ENCODE data around the gene FAAP20. TPM values are rescaled to one million over a fixed set of nuclear protein-coding genes. Genes with fewer than 3 reads are reported as not detected.

FAAP20 gene
- total RNA-seq, 1 experiment from 2014 or later = 112 TPM

DNA sequence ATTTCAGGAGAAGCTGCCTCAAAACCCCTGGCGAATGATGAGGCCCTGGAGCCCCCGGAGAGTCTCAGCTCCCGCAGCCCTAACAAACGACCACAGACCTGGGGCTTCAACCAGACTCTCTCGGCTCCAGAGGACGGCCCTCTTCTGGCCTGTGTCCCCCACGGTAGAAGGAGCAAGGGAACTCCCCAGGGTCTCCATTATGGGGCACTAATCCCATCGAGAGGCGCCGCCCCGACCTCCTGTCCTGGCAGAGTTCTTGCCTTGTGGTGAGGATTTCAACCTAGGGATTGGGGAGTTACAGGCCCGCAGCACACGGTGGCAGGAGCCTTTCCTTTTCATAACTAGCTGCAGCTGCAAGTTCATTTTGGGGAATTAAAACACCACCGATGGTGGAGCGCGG lies 6.2 kb downstream of the FAAP20 start:
- no TSS peak for BruUV-seq (replicated peaks)
- CTCF ChIA-PET = interaction anchor here (1.2 kb wide), 1 partner anchor 48 kb away, joined by 4 read pairs; no protein-coding TSS in a partner anchor
- peaks cover 8% of the 10 kb centered on the region for H3K79me2 ChIP-seq (ENCODE audit: insufficient read depth, low read length)
- no peaks in the 10 kb centered on the region for H4K20me1 ChIP-seq (ENCODE audit: insufficient read depth)
- TF ChIP-seq TCF7L2 (IDR thresholded peaks at IDR 0.05; ENCODE audit: borderline replicate concordance, extremely low read depth, insufficient read depth, insufficient read length) (no peak), POLR2A (IDR thresholded peaks at IDR 0.05; ENCODE audit: borderline replicate concordance, extremely low read depth, insufficient read depth, insufficient read length) (no peak), SRF (IDR thresholded peaks at IDR 0.05; ENCODE audit: low read depth) (no peak), RAD21 (IDR thresholded peaks at IDR 0.05; ENCODE audit: low read depth) (no peak), SP1 (IDR thresholded peaks at IDR 0.05; ENCODE audit: low read depth) (no peak), CEBPB (IDR thresholded peaks at IDR 0.05; ENCODE audit: low read depth) (no peak), EGR1 (IDR thresholded peaks at IDR 0.05; ENCODE audit: low read depth) (no peak), CBX3 (IDR thresholded peaks at IDR 0.05; ENCODE audit: low read depth) (no peak), YY1 (IDR thresholded peaks at IDR 0.05; ENCODE audit: extremely low read depth, insufficient replicate concordance, low read depth, low read length) (no peak), POLR2AphosphoS5 (IDR thresholded peaks at IDR 0.05; ENCODE audit: low read depth, low read length) (no peak), EZH2phosphoT487 (IDR thresholded peaks at IDR 0.05; ENCODE audit: borderline replicate concordance) (no peak)
- no peaks in the 10 kb centered on the region for H3K27me3 ChIP-seq (ENCODE audit: insufficient read depth, low read length)
- no peaks in the 10 kb centered on the region for H3K9me3 ChIP-seq (ENCODE audit: control insufficient read depth in 1 of 2, insufficient read depth in 1 of 2, low read depth in 1 of 2, low read length in 2 of 2)
- H2AFZ ChIP-seq (ENCODE audit: low read depth, low read length, poor library complexity, severe bottlenecking) = no peak overlapping the region
- H3K9ac ChIP-seq (ENCODE audit: low read length) = no peak overlapping the region
- H3K36me3 ChIP-seq (ENCODE audit: control insufficient read depth in 1 of 2, insufficient read depth in 2 of 2, low read length in 2 of 2) = 0 out of 4 replicates have a peak, but pooled peaks cover 0 to 3% of the 10 kb centered on the region in 2 experiments
- H3K9me2 ChIP-seq (ENCODE audit: insufficient read depth) = no peaks in the 10 kb centered on the region
- no peak for DNase-seq (ENCODE audit: low read depth, low spot score)
- no peak overlapping the region for H3K27ac ChIP-seq (ENCODE audit: low read depth, low read length)
- POLR2A ChIA-PET = no interaction called here
- no peak overlapping the region for H3K4me2 ChIP-seq (ENCODE audit: low read length)
- RAD21 ChIA-PET (ENCODE audit: low non-redundant PET in 1 of 2, low total read pairs in 2 of 2, uncharacterized antibody in 2 of 2, unreplicated experiment in 2 of 2) = no interaction called here
- H3K4me1 ChIP-seq (ENCODE audit: control insufficient read depth in 1 of 2, insufficient read depth in 2 of 2, low read length in 2 of 2) = peaks cover 13 to 28% of the 10 kb centered on the region in 2 experiments
- intact Hi-C loops (cut with micrococcal nuclease) = no loop called here
- no peak for ATAC-seq
- no peak overlapping the region for H3K4me3 ChIP-seq (replicated peaks in 1 of 2; ENCODE audit: low read depth in 1 of 2, low read length in 2 of 2)

- Histone ChIP-seq H3K4me1 (ENCODE audit: control insufficient read depth in 1 of 2, insufficient read depth in 2 of 2, low read length in 2 of 2) (peaks cover 11 to 26% of the 10 kb centered on the region in 2 experiments), H3K79me2 (ENCODE audit: insufficient read depth, low read length) (peaks cover 5% of the 10 kb centered on the region), H3K27me3 (ENCODE audit: insufficient read depth, low read length) (no peaks in the 10 kb centered on the region), H3K4me3 (replicated peaks in 1 of 2; ENCODE audit: low read depth in 1 of 2, low read length in 2 of 2) (no peak overlapping the region), H3K9me3 (ENCODE audit: control insufficient read depth in 1 of 2, insufficient read depth in 1 of 2, low read depth in 1 of 2, low read length in 2 of 2) (no peaks in the 10 kb centered on the region), H3K36me3 (ENCODE audit: control insufficient read depth in 1 of 2, insufficient read depth in 2 of 2, low read length in 2 of 2) (0 out of 4 replicates have a peak, but pooled peaks cover 0 to 3% of the 10 kb centered on the region in 2 experiments), H2AFZ (ENCODE audit: low read depth, low read length, poor library complexity, severe bottlenecking) (no peak overlapping the region), H3K9ac (ENCODE audit: low read length) (no peak overlapping the region), H3K4me2 (ENCODE audit: low read length) (no peak overlapping the region), H3K9me2 (ENCODE audit: insufficient read depth) (no peaks in the 10 kb centered on the region), H4K20me1 (ENCODE audit: insufficient read depth) (no peaks in the 10 kb centered on the region), H3K27ac (ENCODE audit: low read depth, low read length) (no peak overlapping the region)
- BruUV-seq (replicated peaks) = no TSS peak
- ChIA-PET RAD21 (ENCODE audit: low non-redundant PET in 1 of 2, low total read pairs in 2 of 2, uncharacterized antibody in 2 of 2, unreplicated experiment in 2 of 2) (no interaction called here), POLR2A (no interaction called here), CTCF (no interaction called here)
- DNase-seq (ENCODE audit: low read depth, low spot score) (no peak), ATAC-seq (no peak)
- no peak for TF ChIP-seq EGR1 (IDR thresholded peaks at IDR 0.05; ENCODE audit: low read depth)
- TF ChIP-seq RAD21 (IDR thresholded peaks at IDR 0.05; ENCODE audit: low read depth) = no peak
- no peak for TF ChIP-seq EZH2 (IDR thresholded peaks at IDR 0.05)
- TF ChIP-seq SRF (IDR thresholded peaks at IDR 0.05; ENCODE audit: low read depth) = no peak
- TF ChIP-seq CEBPB (IDR thresholded peaks at IDR 0.05; ENCODE audit: low read depth) = no peak
- TF ChIP-seq ELF1 (IDR thresholded peaks at IDR 0.05; ENCODE audit: borderline replicate concordance, low read depth) = no peak
- intact Hi-C loops (cut with micrococcal nuclease) = no loop called here
Measured at GRCh38 chr1:2187619-2188018, 7.0 kb downstream of the FAAP20 start.
